K562 (cell line): Measurements from ENCODE around the gene FHL1. TPM values are rescaled to one million over a fixed set of nuclear protein-coding genes. Genes with fewer than 3 reads are reported as not detected.
"Not testable (repeated sequence)": the region's sequence is repeated elsewhere in the genome, so short reads cannot be mapped to it uniquely, and the experiment has no call there.

ENCODE experiments used
- ATAC-seq: fragments of 200-7000 bp; cut with Tn5 transposase; 3 replicates; pipeline ENCODE4 v1.9.1; 2020; ENCODE audit warnings: moderate library complexity
- BruUV-seq: library from RNA; stranded (reverse); fragments of 400-500 nt; replicated peaks from 2 replicates; lab custom pipeline; 2021; lab: Mats Ljungman, UMichigan
- CTCF ChIA-PET: fragments of 300-600 bp; formaldehyde crosslinking; extraction: SDS; loops from one replicate; lab custom pipeline; 2021; ENCODE audit warnings: low intra/inter-chr PET ratio; lab: Yijun Ruan, JAX
- POLR2A ChIA-PET: fragments of 300-600, 350-650 bp; sonication (Branson Sonifier 250); formaldehyde crosslinking; extraction: SDS; loops from one replicate; lab custom pipeline; 2021; ENCODE audit warnings: antibody characterized with exemption, inconsistent platforms; lab: Yijun Ruan, JAX
- DNase-seq, 4 experiments: peaks; one replicate each; pipeline versions ENCODE4 v3.0.0 to v3.0.0-alpha.2; 2011 to 2018; ENCODE audit warnings: low spot score in 3 of 4, mixed read lengths in 3 of 4; ENCODE audit errors: extremely low read depth in 1 of 4
- FAIRE-seq: peaks from 2 replicates; lab custom pipeline; 2011; peaks lifted over from hg19 to GRCh38; lab: Jason Lieb, UNC
- H2AFZ ChIP-seq: 2 replicates; pipeline ENCODE4 v1.6.0; 2011; ENCODE audit warnings: low read depth, low read length, control low read depth, inconsistent platforms
- H3K27ac ChIP-seq: fragments of 200-600 bp; 3 replicates; pipeline ENCODE4 v1.8.0; 2011; ENCODE audit warnings: low read depth, mild to moderate bottlenecking, control low read depth, inconsistent platforms, low read length, moderate library complexity, mixed read lengths; ENCODE audit errors: extremely low read depth
- H3K27me3 ChIP-seq, 2 experiments: fragments of 300-600 bp in 1 of 2; 2 replicates in 1 of 2; 3 replicates in 1 of 2; pipeline versions ENCODE4 v1.6.0 to v1.8.0; 2011; ENCODE audit warnings: inconsistent platforms in 2 of 2, low read length in 2 of 2, mild to moderate bottlenecking in 1 of 2, mixed read lengths in 1 of 2, moderate library complexity in 1 of 2; ENCODE audit not compliant: control insufficient read depth in 2 of 2, insufficient read depth in 2 of 2
- H3K36me3 ChIP-seq: fragments of 300-600 bp; 3 replicates; pipeline ENCODE4 v1.8.0; 2011; ENCODE audit warnings: mild to moderate bottlenecking, low read length, inconsistent platforms; ENCODE audit not compliant: control insufficient read depth, insufficient read depth
- H3K4me1 ChIP-seq, 2 experiments: fragments of 200-600 bp in 1 of 2; replicated peaks in 1 of 2; 2 replicates in 1 of 2; 3 replicates in 1 of 2; pipeline versions ENCODE4 v1.5.1 to v1.8.0; 2011; ENCODE audit warnings: inconsistent platforms in 2 of 2, low read length in 2 of 2, mild to moderate bottlenecking in 1 of 2, mixed read lengths in 1 of 2, moderate library complexity in 1 of 2; ENCODE audit not compliant: control insufficient read depth in 2 of 2, insufficient read depth in 2 of 2
- H3K4me2 ChIP-seq: 2 replicates; pipeline ENCODE4 v1.6.1; 2011; ENCODE audit warnings: low read length, control low read depth, inconsistent platforms, mixed read lengths; ENCODE audit not compliant: insufficient read depth
- H3K4me3 ChIP-seq: fragments of 200-600 bp; sonication (generic), shearing (Covaris generic); 2 replicates; pipeline ENCODE4 v1.5.1; 2016; ENCODE audit warnings: control low read depth, inconsistent platforms
- H3K79me2 ChIP-seq: fragments of 200-600 bp; 3 replicates; pipeline ENCODE4 v1.8.0; 2011; ENCODE audit warnings: low read length, inconsistent platforms; ENCODE audit not compliant: control insufficient read depth, insufficient read depth
- H3K9ac ChIP-seq, 2 experiments: 2 replicates each; pipeline versions ENCODE4 v1.6.0 to v1.6.1; 2011; ENCODE audit warnings: low read depth in 2 of 2, low read length in 2 of 2, control low read depth in 1 of 2, inconsistent platforms in 1 of 2, mild to moderate bottlenecking in 1 of 2, mixed read lengths in 1 of 2; ENCODE audit not compliant: insufficient read depth in 1 of 2
- H3K9me1 ChIP-seq: one replicate; pipeline ENCODE4 v1.6.0; 2011; ENCODE audit warnings: inconsistent platforms, mild to moderate bottlenecking, low read length, moderate library complexity; ENCODE audit not compliant: control insufficient read depth, insufficient read depth
- H3K9me3 ChIP-seq: replicated peaks from 2 replicates; pipeline ENCODE4 v1.5.1; 2011; ENCODE audit warnings: low read depth, low read length, inconsistent platforms; ENCODE audit not compliant: control insufficient read depth, insufficient read depth
- H4K20me1 ChIP-seq: replicated peaks from 2 replicates; pipeline ENCODE4 v1.6.1; 2011; ENCODE audit warnings: low read length, inconsistent platforms, mixed read lengths; ENCODE audit not compliant: control insufficient read depth, insufficient read depth
- WGBS: fragments of 100-300 bp; shearing (Covaris generic); methylation state at CpG from one replicate; pipeline ENCODE4 v1.1.6; 2016; ENCODE audit warnings: low coverage, mixed read lengths; ENCODE audit not compliant: insufficient coverage; ENCODE audit errors: missing lambda C conversion rate; 5-methylcytosine and 5-hydroxymethylcytosine counted together
- in situ Hi-C: fragments of 300-500 bp; cut with MboI; formaldehyde crosslinking; loops from 4 replicates; pipeline ENCODE4 v1.15.0; 2018; ENCODE audit warnings: inconsistent platforms, mixed read lengths
- intact Hi-C: fragments of 100-400 bp; cut with micrococcal nuclease; formaldehyde crosslinking; loops from 2 replicates; pipeline ENCODE4 v1.14.2; 2022
- polyA plus RNA-seq, 8 experiments: library from polyadenylated mRNA; depleted of rRNA in 4 of 8; stranded (reverse) in 5 of 8; unstranded in 3 of 8; fragments of >200 nt; fragmentation: Nextera tagmentation in 2 of 8; fragmentation: Illumina TruSeq in 1 of 8; extraction: Ambion mirVana in 2 of 8; extraction: Trizol in 1 of 8; gene quantifications; 2 replicates each; pipeline versions ENCODE4 v1.2.1 to v1.2.3, GENCODE V29; 2011 to 2014; ENCODE audit warnings: inconsistent platforms in 1 of 8, missing spikeins in 1 of 8
- total RNA-seq, 7 experiments: library from RNA; depleted of rRNA in 6 of 7; stranded (reverse); fragments of >200 nt in 6 of 7; fragmentation: Illumina TruSeq in 2 of 7; extraction: Trizol in 2 of 7; gene quantifications; 2 replicates each; pipeline versions ENCODE4 v1.2.1 to v1.2.3, GENCODE V29; 2011 to 2021; ENCODE audit warnings: low replicate concordance in 1 of 7
- TF ChIP-seq, protein P1 (sequence below): fragments of 450-650 bp; formaldehyde crosslinking; IDR thresholded peaks from 2 replicates; pipeline ENCODE4 v1.4.0; 2020; ENCODE audit warnings: mild to moderate bottlenecking
- TF ChIP-seq, protein P2 (sequence below): fragments of 450-650 bp; formaldehyde crosslinking; IDR thresholded peaks from 2 replicates; pipeline ENCODE4 v1.4.0; 2020; ENCODE audit warnings: mild to moderate bottlenecking, mixed read lengths

The FHL1 gene
- total and polyA plus RNA-seq, 9 of the 15 experiments (the other 6 are each of a cell fraction or from before 2014, with no cell fraction given): 0.03 to 3.0 (median 0.13) TPM; not detected in 1

DNA sequence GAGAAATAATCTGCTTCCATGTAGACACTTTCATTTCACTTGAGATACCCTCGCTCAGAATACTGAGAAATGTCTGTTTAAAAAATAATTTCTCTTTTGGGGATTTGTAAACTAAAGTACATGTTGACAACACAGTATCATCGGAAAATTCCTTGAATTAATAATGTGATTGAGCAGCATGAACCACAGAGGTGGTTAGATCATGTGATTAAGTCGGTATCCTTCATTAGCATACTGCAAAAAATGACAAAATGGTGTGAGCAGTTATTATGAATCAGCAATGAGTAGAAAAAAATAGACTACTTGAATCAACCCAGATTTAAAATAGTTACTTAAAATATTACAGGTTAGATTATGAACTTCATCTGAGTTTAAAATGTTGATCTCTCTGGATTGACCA lies 89.7 kb downstream of the FHL1 start:
- H3K9me1 ChIP-seq: no peaks in the 10 kb centered on the region
- intact Hi-C loops: no loop called here
- BruUV-seq: no TSS peak
- no peaks in the 10 kb centered on the region for H3K4me1 ChIP-seq
- ChIA-PET POLR2A (no interaction called here), CTCF (no interaction called here)
- H3K79me2 ChIP-seq: no peaks in the 10 kb centered on the region
- DNase-seq (no peak), ATAC-seq (no peak), FAIRE-seq (no peak)
- no peaks in the 10 kb centered on the region for H3K9me3 ChIP-seq
- no peaks in the 10 kb centered on the region for H3K27me3 ChIP-seq
- 75% methylated on average over 3 of the region's 3 CpGs for WGBS
- H3K4me3 ChIP-seq: no peak overlapping the region
- no peak overlapping the region for H3K4me2 ChIP-seq
- in situ Hi-C loops: no loop called here
- no peak overlapping the region for H2AFZ ChIP-seq
- H3K36me3 ChIP-seq: peaks cover 47% of the 10 kb centered on the region; the same call in 2 of the 3 replicates
- TF ChIP-seq, protein P1, sequence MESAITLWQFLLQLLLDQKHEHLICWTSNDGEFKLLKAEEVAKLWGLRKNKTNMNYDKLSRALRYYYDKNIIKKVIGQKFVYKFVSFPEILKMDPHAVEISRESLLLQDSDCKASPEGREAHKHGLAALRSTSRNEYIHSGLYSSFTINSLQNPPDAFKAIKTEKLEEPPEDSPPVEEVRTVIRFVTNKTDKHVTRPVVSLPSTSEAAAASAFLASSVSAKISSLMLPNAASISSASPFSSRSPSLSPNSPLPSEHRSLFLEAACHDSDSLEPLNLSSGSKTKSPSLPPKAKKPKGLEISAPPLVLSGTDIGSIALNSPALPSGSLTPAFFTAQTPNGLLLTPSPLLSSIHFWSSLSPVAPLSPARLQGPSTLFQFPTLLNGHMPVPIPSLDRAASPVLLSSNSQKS (CRISPR knock-in tag): no peak
- TF ChIP-seq, protein P2, sequence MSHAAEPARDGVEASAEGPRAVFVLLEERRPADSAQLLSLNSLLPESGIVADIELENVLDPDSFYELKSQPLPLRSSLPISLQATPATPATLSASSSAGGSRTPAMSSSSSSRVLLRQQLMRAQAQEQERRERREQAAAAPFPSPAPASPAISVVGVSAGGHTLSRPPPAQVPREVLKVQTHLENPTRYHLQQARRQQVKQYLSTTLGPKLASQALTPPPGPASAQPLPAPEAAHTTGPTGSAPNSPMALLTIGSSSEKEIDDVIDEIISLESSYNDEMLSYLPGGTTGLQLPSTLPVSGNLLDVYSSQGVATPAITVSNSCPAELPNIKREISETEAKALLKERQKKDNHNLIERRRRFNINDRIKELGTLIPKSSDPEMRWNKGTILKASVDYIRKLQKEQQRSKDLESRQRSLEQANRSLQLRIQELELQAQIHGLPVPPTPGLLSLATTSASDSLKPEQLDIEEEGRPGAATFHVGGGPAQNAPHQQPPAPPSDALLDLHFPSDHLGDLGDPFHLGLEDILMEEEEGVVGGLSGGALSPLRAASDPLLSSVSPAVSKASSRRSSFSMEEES (CRISPR knock-in tag): peak; percentile 21; the same call in 1 of the 2 replicates
- H4K20me1 ChIP-seq: no peaks in the 10 kb centered on the region
- no peak overlapping the region for H3K27ac ChIP-seq
- no peak overlapping the region for H3K9ac ChIP-seq

DNA sequence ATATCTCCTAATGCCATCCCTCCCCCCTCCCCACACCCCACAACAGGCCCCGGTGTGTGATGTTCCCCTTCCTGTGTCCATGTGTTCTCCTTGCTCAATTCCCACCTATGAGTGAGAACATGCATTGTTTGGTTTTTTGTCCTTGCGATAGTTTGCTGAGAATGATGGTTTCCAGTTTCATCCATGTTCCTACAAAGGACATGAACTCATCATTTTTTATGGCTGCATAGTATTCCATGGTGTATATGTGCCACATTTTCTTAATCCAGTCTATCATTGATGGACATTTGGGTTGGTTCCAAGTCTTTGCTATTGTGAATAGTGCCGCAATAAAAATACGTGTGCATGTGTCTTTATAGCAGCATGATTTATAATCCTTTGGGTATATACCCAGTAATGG lies 90.5 kb downstream of the FHL1 start:
- CTCF ChIA-PET, intact Hi-C loops, ATAC-seq: not testable (repeated sequence)

More for the DNA sequence above, 90.5 kb downstream of the FHL1 start:
- H2AFZ ChIP-seq, H3K27me3 ChIP-seq, H4K20me1 ChIP-seq, H3K9me3 ChIP-seq, FAIRE-seq, H3K9me1 ChIP-seq, in situ Hi-C loops, H3K9ac ChIP-seq, H3K4me1 ChIP-seq, BruUV-seq, H3K4me2 ChIP-seq, H3K27ac ChIP-seq, DNase-seq, H3K4me3 ChIP-seq, POLR2A ChIA-PET, H3K79me2 ChIP-seq: not testable (repeated sequence)
- 75% methylated on average over 1 of the region's 4 CpGs for WGBS
- peaks cover 50% of the 10 kb centered on the region; the same call in 2 of the 3 replicates for H3K36me3 ChIP-seq
